IgD-negative memory B cell (primary cell): ENCODE results near the gene ERMARD. TPM values are rescaled to one million over a fixed set of nuclear protein-coding genes. Genes with fewer than 3 reads are reported as not detected.

ENCODE experiments used
- H3K27ac Mint-ChIP-seq, 3 donors: one replicate each; pipeline ENCODE4 v1.8.0; 2020 to 2022; ENCODE audit warnings: mild to moderate bottlenecking in 3 of 3, mixed read lengths in 3 of 3, moderate library complexity in 1 of 3
- H3K27me3 Mint-ChIP-seq: one replicate; pipeline ENCODE4 v1.8.0; 2021; ENCODE audit warnings: mixed read lengths
- H3K36me3 Mint-ChIP-seq: one replicate; pipeline ENCODE4 v1.8.0; 2020; ENCODE audit warnings: mild to moderate bottlenecking, mixed read lengths
- H3K4me1 Mint-ChIP-seq, 3 donors: one replicate each; pipeline ENCODE4 v1.8.0; 2020 to 2022; ENCODE audit warnings: mixed read lengths in 3 of 3, mild to moderate bottlenecking in 1 of 3
- H3K4me3 Mint-ChIP-seq, 4 donors: one replicate each; pipeline ENCODE4 v1.8.0; 2020 to 2022; ENCODE audit warnings: mild to moderate bottlenecking in 4 of 4, mixed read lengths in 4 of 4, moderate library complexity in 3 of 4
- H3K9me3 Mint-ChIP-seq, 3 donors: one replicate each; pipeline ENCODE4 v1.8.0; 2020 to 2021; ENCODE audit warnings: mixed read lengths in 3 of 3, mild to moderate bottlenecking in 1 of 3
- polyA plus RNA-seq: library from polyadenylated mRNA; unstranded; fragments of 300-500 nt; fragmentation: Illumina TruSeq; gene quantifications from one replicate; pipeline ENCODE4 v1.2.3, GENCODE V29; 2021

The ERMARD gene
- polyA plus RNA-seq, 1 donor from 2014 or later: 9.0 TPM

- H3K27ac Mint-ChIP-seq: no peak overlapping the region
- H3K4me3 Mint-ChIP-seq: peak overlapping the region in 1 of 4 donors; percentile 47
- H3K9me3 Mint-ChIP-seq: peaks cover 4 to 6% (median 5%) of the 10 kb centered on the region in 3 donors
- peaks cover 5% of the 10 kb centered on the region for H3K36me3 Mint-ChIP-seq
- H3K27me3 Mint-ChIP-seq: peaks cover 51% of the 10 kb centered on the region
- H3K4me1 Mint-ChIP-seq: peaks cover 0 to 3% (median 0%) of the 10 kb centered on the region in 3 donors
These were observed 76.8 kb downstream of the ERMARD start for GRCh38 chr6:169828176-169828575.

GRCh38 chr6:169829786-169830185 is 78.4 kb downstream of the ERMARD start:
- Mint-ChIP-seq H3K4me3 (peak overlapping the region in 1 of 4 donors; percentile 60), H3K27ac (no peak overlapping the region), H3K27me3 (peaks cover 41% of the 10 kb centered on the region), H3K4me1 (peaks cover 0 to 3% (median 0%) of the 10 kb centered on the region in 3 donors), H3K9me3 (peaks cover 4 to 6% (median 5%) of the 10 kb centered on the region in 3 donors), H3K36me3 (peaks cover 5% of the 10 kb centered on the region)

- no peak overlapping the region for H3K4me3 Mint-ChIP-seq
- H3K4me1 Mint-ChIP-seq: peaks cover 0 to 3% (median 0%) of the 10 kb centered on the region in 3 donors
- peaks cover 4 to 6% (median 5%) of the 10 kb centered on the region in 3 donors for H3K9me3 Mint-ChIP-seq
- H3K27ac Mint-ChIP-seq: no peak overlapping the region
- peaks cover 32% of the 10 kb centered on the region for H3K27me3 Mint-ChIP-seq
- H3K36me3 Mint-ChIP-seq: peaks cover 5% of the 10 kb centered on the region
These were observed 79.5 kb downstream of the ERMARD start for GRCh38 chr6:169830876-169831275.

Other genes with a start within 250 kb of the ERMARD start
- 8.6 TPM for gene WDR27, start 49.6 kb upstream of the ERMARD start, polyA plus RNA-seq
- gene C6orf120, start 49.5 kb upstream of the ERMARD start, polyA plus RNA-seq: 7.8 TPM
- 7.1 TPM for gene PHF10, start 27.1 kb upstream of the ERMARD start, polyA plus RNA-seq
- 1.0 TPM for gene DYNLT2, start 50 bp upstream of the ERMARD start, polyA plus RNA-seq